ENCODE measurements around the gene TSPAN11. TPM values are rescaled to one million over a fixed set of nuclear protein-coding genes. Genes with fewer than 3 reads are reported as not detected.

The TSPAN11 gene
- total and polyA plus RNA-seq, 2 experiments from 2014 or later = 2.1 to 6.0 TPM

GRCh38 chr12:30955214-30955613 is 28.7 kb downstream of the TSPAN11 start:
- H3K9me2 ChIP-seq (ENCODE audit: insufficient read depth) = 0 out of 2 replicates have a peak, but pooled peaks cover 4% of the 10 kb centered on the region
- no peak for TF ChIP-seq POLR2AphosphoS5 (IDR thresholded peaks at IDR 0.05; ENCODE audit: low read depth)
- no peak for TF ChIP-seq EZH2phosphoT487 (IDR thresholded peaks at IDR 0.05; ENCODE audit: unreplicated experiment)
- TF ChIP-seq ZNF114 (CRISPR knock-in tag; IDR thresholded peaks at IDR 0.05) = no peak
- TF ChIP-seq EZH2 (IDR thresholded peaks at IDR 0.05; ENCODE audit: low read depth, unreplicated experiment) = no peak
- TF ChIP-seq, protein P1, sequence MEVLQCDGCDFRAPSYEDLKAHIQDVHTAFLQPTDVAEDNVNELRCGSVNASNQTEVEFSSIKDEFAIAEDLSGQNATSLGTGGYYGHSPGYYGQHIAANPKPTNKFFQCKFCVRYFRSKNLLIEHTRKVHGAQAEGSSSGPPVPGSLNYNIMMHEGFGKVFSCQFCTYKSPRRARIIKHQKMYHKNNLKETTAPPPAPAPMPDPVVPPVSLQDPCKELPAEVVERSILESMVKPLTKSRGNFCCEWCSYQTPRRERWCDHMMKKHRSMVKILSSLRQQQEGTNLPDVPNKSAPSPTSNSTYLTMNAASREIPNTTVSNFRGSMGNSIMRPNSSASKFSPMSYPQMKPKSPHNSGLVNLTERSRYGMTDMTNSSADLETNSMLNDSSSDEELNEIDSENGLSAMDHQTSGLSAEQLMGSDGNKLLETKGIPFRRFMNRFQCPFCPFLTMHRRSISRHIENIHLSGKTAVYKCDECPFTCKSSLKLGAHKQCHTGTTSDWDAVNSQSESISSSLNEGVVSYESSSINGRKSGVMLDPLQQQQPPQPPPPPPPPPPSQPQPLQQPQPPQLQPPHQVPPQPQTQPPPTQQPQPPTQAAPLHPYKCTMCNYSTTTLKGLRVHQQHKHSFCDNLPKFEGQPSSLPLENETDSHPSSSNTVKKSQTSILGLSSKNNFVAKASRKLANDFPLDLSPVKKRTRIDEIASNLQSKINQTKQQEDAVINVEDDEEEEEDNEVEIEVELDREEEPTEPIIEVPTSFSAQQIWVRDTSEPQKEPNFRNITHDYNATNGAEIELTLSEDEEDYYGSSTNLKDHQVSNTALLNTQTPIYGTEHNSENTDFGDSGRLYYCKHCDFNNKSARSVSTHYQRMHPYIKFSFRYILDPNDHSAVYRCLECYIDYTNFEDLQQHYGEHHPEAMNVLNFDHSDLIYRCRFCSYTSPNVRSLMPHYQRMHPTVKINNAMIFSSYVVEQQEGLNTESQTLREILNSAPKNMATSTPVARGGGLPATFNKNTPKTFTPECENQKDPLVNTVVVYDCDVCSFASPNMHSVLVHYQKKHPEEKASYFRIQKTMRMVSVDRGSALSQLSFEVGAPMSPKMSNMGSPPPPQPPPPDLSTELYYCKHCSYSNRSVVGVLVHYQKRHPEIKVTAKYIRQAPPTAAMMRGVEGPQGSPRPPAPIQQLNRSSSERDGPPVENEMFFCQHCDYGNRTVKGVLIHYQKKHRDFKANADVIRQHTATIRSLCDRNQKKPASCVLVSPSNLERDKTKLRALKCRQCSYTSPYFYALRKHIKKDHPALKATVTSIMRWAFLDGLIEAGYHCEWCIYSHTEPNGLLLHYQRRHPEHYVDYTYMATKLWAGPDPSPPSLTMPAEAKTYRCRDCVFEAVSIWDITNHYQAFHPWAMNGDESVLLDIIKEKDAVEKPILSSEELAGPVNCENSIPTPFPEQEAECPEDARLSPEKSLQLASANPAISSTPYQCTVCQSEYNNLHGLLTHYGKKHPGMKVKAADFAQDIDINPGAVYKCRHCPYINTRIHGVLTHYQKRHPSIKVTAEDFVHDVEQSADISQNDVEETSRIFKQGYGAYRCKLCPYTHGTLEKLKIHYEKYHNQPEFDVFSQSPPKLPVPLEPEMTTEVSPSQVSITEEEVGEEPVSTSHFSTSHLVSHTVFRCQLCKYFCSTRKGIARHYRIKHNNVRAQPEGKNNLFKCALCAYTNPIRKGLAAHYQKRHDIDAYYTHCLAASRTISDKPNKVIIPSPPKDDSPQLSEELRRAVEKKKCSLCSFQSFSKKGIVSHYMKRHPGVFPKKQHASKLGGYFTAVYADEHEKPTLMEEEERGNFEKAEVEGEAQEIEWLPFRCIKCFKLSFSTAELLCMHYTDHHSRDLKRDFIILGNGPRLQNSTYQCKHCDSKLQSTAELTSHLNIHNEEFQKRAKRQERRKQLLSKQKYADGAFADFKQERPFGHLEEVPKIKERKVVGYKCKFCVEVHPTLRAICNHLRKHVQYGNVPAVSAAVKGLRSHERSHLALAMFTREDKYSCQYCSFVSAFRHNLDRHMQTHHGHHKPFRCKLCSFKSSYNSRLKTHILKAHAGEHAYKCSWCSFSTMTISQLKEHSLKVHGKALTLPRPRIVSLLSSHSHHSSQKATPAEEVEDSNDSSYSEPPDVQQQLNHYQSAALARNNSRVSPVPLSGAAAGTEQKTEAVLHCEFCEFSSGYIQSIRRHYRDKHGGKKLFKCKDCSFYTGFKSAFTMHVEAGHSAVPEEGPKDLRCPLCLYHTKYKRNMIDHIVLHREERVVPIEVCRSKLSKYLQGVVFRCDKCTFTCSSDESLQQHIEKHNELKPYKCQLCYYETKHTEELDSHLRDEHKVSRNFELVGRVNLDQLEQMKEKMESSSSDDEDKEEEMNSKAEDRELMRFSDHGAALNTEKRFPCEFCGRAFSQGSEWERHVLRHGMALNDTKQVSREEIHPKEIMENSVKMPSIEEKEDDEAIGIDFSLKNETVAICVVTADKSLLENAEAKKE (CRISPR knock-in tag; IDR thresholded peaks at IDR 0.05) = no peak
- TF ChIP-seq CTCF (conservative IDR thresholded peaks at IDR 0.05; ENCODE audit: low read depth in 2 of 2) = no peak
- TF ChIP-seq JUNB (IDR thresholded peaks at IDR 0.05; ENCODE audit: unreplicated experiment) = no peak
- TF ChIP-seq, protein P2, sequence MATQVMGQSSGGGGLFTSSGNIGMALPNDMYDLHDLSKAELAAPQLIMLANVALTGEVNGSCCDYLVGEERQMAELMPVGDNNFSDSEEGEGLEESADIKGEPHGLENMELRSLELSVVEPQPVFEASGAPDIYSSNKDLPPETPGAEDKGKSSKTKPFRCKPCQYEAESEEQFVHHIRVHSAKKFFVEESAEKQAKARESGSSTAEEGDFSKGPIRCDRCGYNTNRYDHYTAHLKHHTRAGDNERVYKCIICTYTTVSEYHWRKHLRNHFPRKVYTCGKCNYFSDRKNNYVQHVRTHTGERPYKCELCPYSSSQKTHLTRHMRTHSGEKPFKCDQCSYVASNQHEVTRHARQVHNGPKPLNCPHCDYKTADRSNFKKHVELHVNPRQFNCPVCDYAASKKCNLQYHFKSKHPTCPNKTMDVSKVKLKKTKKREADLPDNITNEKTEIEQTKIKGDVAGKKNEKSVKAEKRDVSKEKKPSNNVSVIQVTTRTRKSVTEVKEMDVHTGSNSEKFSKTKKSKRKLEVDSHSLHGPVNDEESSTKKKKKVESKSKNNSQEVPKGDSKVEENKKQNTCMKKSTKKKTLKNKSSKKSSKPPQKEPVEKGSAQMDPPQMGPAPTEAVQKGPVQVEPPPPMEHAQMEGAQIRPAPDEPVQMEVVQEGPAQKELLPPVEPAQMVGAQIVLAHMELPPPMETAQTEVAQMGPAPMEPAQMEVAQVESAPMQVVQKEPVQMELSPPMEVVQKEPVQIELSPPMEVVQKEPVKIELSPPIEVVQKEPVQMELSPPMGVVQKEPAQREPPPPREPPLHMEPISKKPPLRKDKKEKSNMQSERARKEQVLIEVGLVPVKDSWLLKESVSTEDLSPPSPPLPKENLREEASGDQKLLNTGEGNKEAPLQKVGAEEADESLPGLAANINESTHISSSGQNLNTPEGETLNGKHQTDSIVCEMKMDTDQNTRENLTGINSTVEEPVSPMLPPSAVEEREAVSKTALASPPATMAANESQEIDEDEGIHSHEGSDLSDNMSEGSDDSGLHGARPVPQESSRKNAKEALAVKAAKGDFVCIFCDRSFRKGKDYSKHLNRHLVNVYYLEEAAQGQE (IDR thresholded peaks at IDR 0.05; ENCODE audit: unreplicated experiment) = no peak
- TF ChIP-seq NANOG (IDR thresholded peaks at IDR 0.05; ENCODE audit: borderline replicate concordance) = no peak
- TF ChIP-seq, protein P3, sequence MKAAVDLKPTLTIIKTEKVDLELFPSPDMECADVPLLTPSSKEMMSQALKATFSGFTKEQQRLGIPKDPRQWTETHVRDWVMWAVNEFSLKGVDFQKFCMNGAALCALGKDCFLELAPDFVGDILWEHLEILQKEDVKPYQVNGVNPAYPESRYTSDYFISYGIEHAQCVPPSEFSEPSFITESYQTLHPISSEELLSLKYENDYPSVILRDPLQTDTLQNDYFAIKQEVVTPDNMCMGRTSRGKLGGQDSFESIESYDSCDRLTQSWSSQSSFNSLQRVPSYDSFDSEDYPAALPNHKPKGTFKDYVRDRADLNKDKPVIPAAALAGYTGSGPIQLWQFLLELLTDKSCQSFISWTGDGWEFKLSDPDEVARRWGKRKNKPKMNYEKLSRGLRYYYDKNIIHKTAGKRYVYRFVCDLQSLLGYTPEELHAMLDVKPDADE (IDR thresholded peaks at IDR 0.05) = no peak
- H3F3A ChIP-seq (replicated peaks; ENCODE audit: low read depth) = no peaks in the 10 kb centered on the region
- Mint-ChIP-seq H3K4me1 (peaks cover 9% of the 10 kb centered on the region; the same call in 2 of the 3 replicates), H3K27ac (no peak overlapping the region), H3K4me3 (no peak overlapping the region), H3K27me3 (ENCODE audit: insufficient read depth, low read depth, poor library complexity) (no peaks in the 10 kb centered on the region), H3K9me3 (no peaks in the 10 kb centered on the region), H3K36me3 (ENCODE audit: low read depth) (no peaks in the 10 kb centered on the region; the same call in 2 of the 3 replicates)
- no peaks in the 10 kb centered on the region for H4K20me1 ChIP-seq (replicated peaks; ENCODE audit: insufficient read depth)
- no peaks in the 10 kb centered on the region for H3K79me2 ChIP-seq (replicated peaks; ENCODE audit: insufficient read depth)
- no peak overlapping the region for H3K4me3 ChIP-seq
- H3K4me2 ChIP-seq = no peak overlapping the region
- DNase-seq (ENCODE audit: low spot score) (no peak), ATAC-seq (no peak)
- H3K27me3 ChIP-seq (ENCODE audit: insufficient read depth) = no peaks in the 10 kb centered on the region
- H2AFZ ChIP-seq = no peak overlapping the region
- H3K36me3 ChIP-seq (ENCODE audit: insufficient read depth) = peaks cover 6% of the 10 kb centered on the region; the same call in 1 of the 2 replicates
- no peaks in the 10 kb centered on the region for H3K4me1 ChIP-seq (ENCODE audit: insufficient read depth)
- no peak overlapping the region for H3K27ac ChIP-seq (ENCODE audit: low read depth)

Data from GM23338 (cell line).